ENCODE results near the gene THAP12. TPM values are rescaled to one million over a fixed set of nuclear protein-coding genes. Genes with fewer than 3 reads are reported as not detected.

THAP12 gene
- total and polyA plus RNA-seq, 2 of the 13 experiments (the other 11 are each of a cell fraction or from before 2014, with no cell fraction given) = 18.8 to 51.3 TPM

GRCh38 chr11:76327756-76328388, 53.1 kb downstream of the THAP12 start:
- Histone ChIP-seq H3K27ac (ENCODE audit: extremely low read length, insufficient read depth, low read length) (no peak overlapping the region), H3K27me3 (ENCODE audit: control insufficient read depth in 1 of 2, insufficient read depth in 2 of 2, low read length in 2 of 2) (no peaks in the 10 kb centered on the region), H3K36me3 (replicated peaks in 1 of 2; ENCODE audit: control insufficient read depth in 1 of 2, insufficient read depth in 2 of 2, low read length in 2 of 2) (no peaks in the 10 kb centered on the region), H3K9ac (ENCODE audit: insufficient read depth, low read depth, low read length) (no peak overlapping the region), H3K9me3 (ENCODE audit: low read length) (no peaks in the 10 kb centered on the region), H3K4me3 (replicated peaks in 1 of 3; ENCODE audit: insufficient read depth in 1 of 3, low read depth in 2 of 3, low read length in 3 of 3) (no peak overlapping the region), H2AFZ (ENCODE audit: low read length) (no peak overlapping the region), H3K79me2 (ENCODE audit: insufficient read depth, low read length) (no peaks in the 10 kb centered on the region), H4K20me1 (ENCODE audit: insufficient read depth, low read length) (no peaks in the 10 kb centered on the region), H3K4me2 (ENCODE audit: low read depth, low read length) (no peak overlapping the region), H3K4me1 (ENCODE audit: insufficient read depth, low read length) (peaks cover 35% of the 10 kb centered on the region)
- FAIRE-seq = no peak
- POLR2A ChIA-PET = interaction anchor here (0.5 kb wide), 1 partner anchor 1284 kb away, joined by 3 read pairs; no protein-coding TSS in a partner anchor
- ATAC-seq = no peak
- no TSS peak for BruUV-seq (replicated peaks)
- in situ Hi-C loops (cut with HindIII; ENCODE audit: extremely low pct_ligation_motif_present, low pct_unique_long_range_greater_than_20kb) (no loop called here), intact Hi-C loops (cut with micrococcal nuclease; ENCODE audit: unreplicated experiment) (no loop called here)
- WGBS (ENCODE audit: low lambda C conversion rate) = 33% methylated on average over 7 of the region's 9 CpGs
- CTCF ChIA-PET (ENCODE audit: low intra/inter-chr PET ratio, low total read pairs) = no interaction called here
- no peak for DNase-seq (ENCODE audit: low spot score)
- TF ChIP-seq TEAD3 (CRISPR knock-in tag; optimal IDR thresholded peaks at IDR 0.05; ENCODE audit: borderline replicate concordance) = no peak
- no peak for TF ChIP-seq ZNF589 (CRISPR knock-in tag; conservative IDR thresholded peaks at IDR 0.05)
- TF ChIP-seq ZNF598 (CRISPR knock-in tag; IDR thresholded peaks at IDR 0.05; ENCODE audit: borderline replicate concordance) = no peak
- no peak for TF ChIP-seq ZMYM2 (CRISPR knock-in tag; IDR thresholded peaks at IDR 0.05)
- TF ChIP-seq NFKBIZ (CRISPR knock-in tag; IDR thresholded peaks at IDR 0.05) = no peak
- no peak for TF ChIP-seq NFAT5 (CRISPR knock-in tag; IDR thresholded peaks at IDR 0.05)
- no peak for TF ChIP-seq FOXM1 (CRISPR knock-in tag; IDR thresholded peaks at IDR 0.05)
- TF ChIP-seq ZNF556 (CRISPR knock-in tag; IDR thresholded peaks at IDR 0.05; ENCODE audit: borderline replicate concordance) = no peak
- no peak for TF ChIP-seq XBP1 (CRISPR knock-in tag; IDR thresholded peaks at IDR 0.05)
- TF ChIP-seq ZNF546 (CRISPR knock-in tag; conservative IDR thresholded peaks at IDR 0.05) = no peak
- no peak for TF ChIP-seq DZIP1 (CRISPR knock-in tag; IDR thresholded peaks at IDR 0.05)
- TF ChIP-seq ARID4A (CRISPR knock-in tag; IDR thresholded peaks at IDR 0.05; ENCODE audit: borderline replicate concordance) = no peak
- no peak for TF ChIP-seq ZSCAN31 (CRISPR knock-in tag; IDR thresholded peaks at IDR 0.05; ENCODE audit: low read depth)

Data from HepG2 (cell line).